AG04449 (cell line): Measurements from ENCODE around the gene DFFA.
A peak's percentile ranks its signal among the peaks of the same experiment; 100 is the strongest.

Experiments
- CTCF ChIA-PET: fragments of 350-600 bp; formaldehyde crosslinking; extraction: SDS; loops from one replicate; lab custom pipeline; 2021; ENCODE audit warnings: antibody characterized with exemption; lab: Yijun Ruan, JAX
- POLR2A ChIA-PET: fragments of 400-600, 350-600 bp; formaldehyde crosslinking; extraction: SDS; loops from one replicate; lab custom pipeline; 2020; ENCODE audit warnings: antibody characterized with exemption, inconsistent platforms; lab: Yijun Ruan, JAX
- DNase-seq: peaks from one replicate; pipeline ENCODE4 v3.0.0-alpha.2; 2010; ENCODE audit warnings: low read depth, low spot score
- H3K4me3 ChIP-seq: 2 replicates; pipeline ENCODE4 v1.5.1; 2011; ENCODE audit warnings: low read depth, mild to moderate bottlenecking, control low read depth, low read length
- CTCF ChIP-seq: IDR thresholded peaks from one replicate; pipeline ENCODE4 v1.5.1; 2011; ENCODE audit warnings: mild to moderate bottlenecking, moderate library complexity, low read length, control low read depth, inconsistent platforms; ENCODE audit not compliant: insufficient read depth; ENCODE audit errors: missing control alignments

The DFFA gene

GRCh38 chr1:10513199-10513598 is 40.9 kb upstream of the DFFA start:
- H3K4me3 ChIP-seq, result no peak overlapping the region
- TF ChIP-seq CTCF, result no peak
- ChIA-PET POLR2A (no interaction called here), CTCF (interaction anchor here (1.0 to 13.2 kb wide), 9 partner anchors 10 to 499 kb away, joined by 3 to 229 read pairs (median 4); partner anchors contain the start of gene TARDBP)
- no peak for DNase-seq

GRCh38 chr1:10511494-10511885 is 39.2 kb upstream of the DFFA start:
- H3K4me3 ChIP-seq, result peak overlapping the region; percentile 44; the same call in 1 of the 2 replicates
- ChIA-PET POLR2A (interaction anchor here (0.7 to 1.4 kb wide), 3 partner anchors 17 to 519 kb away, joined by 3 to 5 read pairs (median 5); no protein-coding TSS in a partner anchor), CTCF (interaction anchor here (1.1 to 13.2 kb wide), 7 partner anchors 10 to 430 kb away, joined by 4 to 230 read pairs (median 26); no protein-coding TSS in a partner anchor)
- no peak for TF ChIP-seq CTCF
- DNase-seq, result no peak

GRCh38 chr1:10510520-10511493 is 38.5 kb upstream of the DFFA start:
- H3K4me3 ChIP-seq, result peak overlapping the region; percentile 44
- TF ChIP-seq CTCF, result no peak
- CTCF ChIA-PET, result interaction anchor here (0.7 to 13.2 kb wide), 12 partner anchors 10 to 527 kb away, joined by 3 to 230 read pairs (median 4); no protein-coding TSS in a partner anchor
- POLR2A ChIA-PET, result interaction anchor here (0.7 to 1.4 kb wide), 3 partner anchors 18 to 520 kb away, joined by 3 to 5 read pairs (median 5); no protein-coding TSS in a partner anchor
- peak; percentile 77 for DNase-seq

- TF ChIP-seq CTCF, result no peak
- no peak overlapping the region for H3K4me3 ChIP-seq
- ChIA-PET POLR2A (interaction anchor here (1.4 kb wide), 1 partner anchor 21 kb away, joined by 5 read pairs; no protein-coding TSS in a partner anchor), CTCF (interaction anchor here (0.5 to 13.2 kb wide), 15 partner anchors 11 to 528 kb away, joined by 3 to 230 read pairs (median 3); no protein-coding TSS in a partner anchor)
- no peak for DNase-seq
Measured at GRCh38 chr1:10509809-10510509, 37.6 kb upstream of the DFFA start.

- TF ChIP-seq CTCF, result no peak
- peak; percentile 29 for DNase-seq
- H3K4me3 ChIP-seq, result no peak overlapping the region
- ChIA-PET CTCF (interaction anchor here (0.7 to 13.2 kb wide), 19 partner anchors 13 to 463 kb away, joined by 3 to 230 read pairs (median 7); partner anchors contain the start of genes CENPS and DFFA), POLR2A (interaction anchor here (0.6 kb wide), 1 partner anchor 1296 kb away, joined by 3 read pairs; no protein-coding TSS in a partner anchor)
Measured at GRCh38 chr1:10508511-10508951, 36.2 kb upstream of the DFFA start.
